Prostate gland (tissue), 2 donors: ENCODE measurements around the gene C1QL2.

Source experiments
- POLR2A ChIP-seq: fragments of 450-650 bp; IDR thresholded peaks from one replicate; pipeline ENCODE4 v1.6.1; 2016; ENCODE audit warnings: antibody characterized with exemption, mild to moderate bottlenecking
- TF ChIP-seq, protein P1 (sequence below), 4 experiments: fragments of 200-600 bp in 2 of 4; fragments of 450-650 bp in 2 of 4; sonication (generic) in 2 of 4; IDR thresholded peaks; 1 replicate in 3 of 4; 2 replicates in 1 of 4; pipeline ENCODE4 v1.5.1; 2016 to 2019; ENCODE audit warnings: antibody characterized with exemption in 4 of 4, mild to moderate bottlenecking in 2 of 4, moderate library complexity in 2 of 4

DNA sequence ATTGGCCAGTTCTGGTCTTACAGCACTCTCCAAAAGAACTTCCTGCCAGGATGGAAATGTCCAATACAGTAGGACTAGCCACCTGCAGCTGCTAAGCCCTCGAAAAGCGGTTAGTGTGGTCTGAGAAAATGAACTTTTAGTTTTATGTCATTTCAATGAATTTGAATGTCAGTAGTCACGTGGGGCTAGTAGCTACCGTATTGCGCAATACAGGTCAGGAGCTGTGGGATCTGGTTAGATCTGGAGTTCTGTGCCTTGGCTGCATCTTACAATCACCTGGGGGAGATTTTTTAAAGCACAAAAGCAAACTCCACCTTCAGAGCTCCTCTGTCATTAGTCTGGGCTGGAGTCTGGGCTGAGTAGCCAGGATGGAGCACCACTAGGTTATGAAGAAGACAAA lies 35.9 kb downstream of the C1QL2 start:
- no peak for TF ChIP-seq POLR2A
- TF ChIP-seq, protein P1, sequence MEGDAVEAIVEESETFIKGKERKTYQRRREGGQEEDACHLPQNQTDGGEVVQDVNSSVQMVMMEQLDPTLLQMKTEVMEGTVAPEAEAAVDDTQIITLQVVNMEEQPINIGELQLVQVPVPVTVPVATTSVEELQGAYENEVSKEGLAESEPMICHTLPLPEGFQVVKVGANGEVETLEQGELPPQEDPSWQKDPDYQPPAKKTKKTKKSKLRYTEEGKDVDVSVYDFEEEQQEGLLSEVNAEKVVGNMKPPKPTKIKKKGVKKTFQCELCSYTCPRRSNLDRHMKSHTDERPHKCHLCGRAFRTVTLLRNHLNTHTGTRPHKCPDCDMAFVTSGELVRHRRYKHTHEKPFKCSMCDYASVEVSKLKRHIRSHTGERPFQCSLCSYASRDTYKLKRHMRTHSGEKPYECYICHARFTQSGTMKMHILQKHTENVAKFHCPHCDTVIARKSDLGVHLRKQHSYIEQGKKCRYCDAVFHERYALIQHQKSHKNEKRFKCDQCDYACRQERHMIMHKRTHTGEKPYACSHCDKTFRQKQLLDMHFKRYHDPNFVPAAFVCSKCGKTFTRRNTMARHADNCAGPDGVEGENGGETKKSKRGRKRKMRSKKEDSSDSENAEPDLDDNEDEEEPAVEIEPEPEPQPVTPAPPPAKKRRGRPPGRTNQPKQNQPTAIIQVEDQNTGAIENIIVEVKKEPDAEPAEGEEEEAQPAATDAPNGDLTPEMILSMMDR (IDR thresholded peaks at IDR 0.05): no peak
